Hepatocyte (in vitro differentiated cells): ENCODE data around the gene SEH1L. TPM values are rescaled to one million over a fixed set of nuclear protein-coding genes. Genes with fewer than 3 reads are reported as not detected.

Experiments used
- DNase-seq: peaks from one replicate; pipeline ENCODE4 v3.0.0-alpha.2; 2016; ENCODE audit warnings: low spot score
- H2AFZ ChIP-seq: fragments of 200-600 bp; sonication (generic); 2 replicates; pipeline ENCODE4 v1.6.0; 2016; ENCODE audit warnings: antibody characterized with exemption, mild to moderate bottlenecking
- H3K27ac ChIP-seq: fragments of 200-600 bp; sonication (generic); 2 replicates; pipeline ENCODE4 v1.5.1; 2016; ENCODE audit warnings: mild to moderate bottlenecking
- H3K27me3 ChIP-seq: fragments of 200-600 bp; sonication (generic); 2 replicates; pipeline ENCODE4 v1.6.1; 2016
- H3K36me3 ChIP-seq: fragments of 200-600 bp; sonication (generic); replicated peaks from 2 replicates; pipeline ENCODE4 v1.5.1; 2016; ENCODE audit warnings: low read depth; ENCODE audit not compliant: insufficient read depth
- H3K4me1 ChIP-seq: fragments of 200-600 bp; sonication (generic); 2 replicates; pipeline ENCODE4 v1.5.1; 2016; ENCODE audit warnings: mild to moderate bottlenecking, moderate library complexity; ENCODE audit not compliant: insufficient read depth
- H3K4me2 ChIP-seq: fragments of 200-600 bp; sonication (generic); 2 replicates; pipeline ENCODE4 v1.6.0; 2016
- H3K4me3 ChIP-seq: fragments of 200-600 bp; sonication (generic); 2 replicates; pipeline ENCODE4 v1.5.1; 2016; ENCODE audit warnings: mild to moderate bottlenecking
- H3K79me2 ChIP-seq: fragments of 200-600 bp; sonication (generic); 2 replicates; pipeline ENCODE4 v1.6.0; 2017; ENCODE audit warnings: mild to moderate bottlenecking
- H3K9me2 ChIP-seq: fragments of 200-600 bp; sonication (generic); replicated peaks from 2 replicates; pipeline ENCODE4 v1.6.0; 2017; ENCODE audit warnings: mild to moderate bottlenecking; ENCODE audit not compliant: insufficient read depth
- H3K9me3 ChIP-seq: fragments of 200-600 bp; sonication (generic); 2 replicates; pipeline ENCODE4 v1.5.1; 2016; ENCODE audit warnings: low read depth, mild to moderate bottlenecking
- H4K20me1 ChIP-seq: fragments of 200-600 bp; sonication (generic); 2 replicates; pipeline ENCODE4 v1.6.0; 2016; ENCODE audit warnings: mild to moderate bottlenecking; ENCODE audit not compliant: insufficient read depth, poor library complexity, severe bottlenecking
- CTCF ChIP-seq: fragments of 200-600 bp; sonication (generic); IDR thresholded peaks from 2 replicates; pipeline ENCODE4 v1.5.1; 2016; ENCODE audit warnings: antibody characterized with exemption, mild to moderate bottlenecking; ENCODE audit not compliant: poor library complexity
- EZH2 ChIP-seq: fragments of 200-600 bp; sonication (generic); IDR thresholded peaks from 2 replicates; pipeline ENCODE4 v1.6.1; 2016; ENCODE audit warnings: antibody characterized with exemption, mild to moderate bottlenecking, borderline replicate concordance
- EZH2phosphoT487 ChIP-seq: fragments of 200-600 bp; sonication (generic); IDR thresholded peaks from one replicate; pipeline ENCODE4 v1.6.1; 2018; ENCODE audit warnings: antibody characterized with exemption, mild to moderate bottlenecking, low read depth, moderate library complexity; ENCODE audit not compliant: unreplicated experiment, severe bottlenecking
- WGBS: methylation state at CpG from one replicate; pipeline ENCODE4 v1.1.6; 2016; ENCODE audit warnings: low lambda C conversion rate; ENCODE audit errors: missing lambda C conversion rate; 5-methylcytosine and 5-hydroxymethylcytosine counted together
- polyA plus RNA-seq: library from polyadenylated mRNA; unstranded; fragments of >200 nt; fragmentation: Nextera tagmentation; extraction: Ambion mirVana; gene quantifications from 2 replicates; pipeline ENCODE4 v1.2.1, GENCODE V29; 2016
- total RNA-seq: library from RNA; depleted of rRNA; stranded (reverse); fragments of >200 nt; gene quantifications from 2 replicates; pipeline ENCODE4 v1.2.3, GENCODE V29; 2014

Gene SEH1L
- total and polyA plus RNA-seq, 2 experiments from 2014 or later, result 24.0 to 25.8 TPM

GRCh38 chr18:13005289-13005688, 57.5 kb downstream of the SEH1L start:
- no peaks in the 10 kb centered on the region for H3K4me1 ChIP-seq
- no peaks in the 10 kb centered on the region for H3K27me3 ChIP-seq
- no peak overlapping the region for H3K4me3 ChIP-seq
- no peaks in the 10 kb centered on the region for H3K9me3 ChIP-seq
- H2AFZ ChIP-seq, result no peak overlapping the region
- no peaks in the 10 kb centered on the region for H3K36me3 ChIP-seq
- no peak for TF ChIP-seq CTCF
- no peak for TF ChIP-seq EZH2
- TF ChIP-seq EZH2phosphoT487, result no peak
- H3K9me2 ChIP-seq, result no peaks in the 10 kb centered on the region
- no peak overlapping the region for H3K4me2 ChIP-seq
- DNase-seq, result no peak
- no peaks in the 10 kb centered on the region for H4K20me1 ChIP-seq
- peaks cover 13% of the 10 kb centered on the region for H3K79me2 ChIP-seq
- H3K27ac ChIP-seq, result no peak overlapping the region
- WGBS, result 100% methylated on average over 1 of the region's 1 CpG

- Histone ChIP-seq H3K79me2 (peaks cover 12% of the 10 kb centered on the region), H3K27ac (no peak overlapping the region), H4K20me1 (no peaks in the 10 kb centered on the region), H3K4me3 (no peak overlapping the region), H3K9me2 (no peaks in the 10 kb centered on the region), H3K4me2 (no peak overlapping the region), H2AFZ (no peak overlapping the region), H3K36me3 (no peaks in the 10 kb centered on the region), H3K9me3 (no peaks in the 10 kb centered on the region), H3K27me3 (no peaks in the 10 kb centered on the region), H3K4me1 (no peaks in the 10 kb centered on the region)
- DNase-seq, result no peak
- TF ChIP-seq CTCF, result no peak
- TF ChIP-seq EZH2phosphoT487, result no peak
- TF ChIP-seq EZH2, result no peak
- WGBS, result 93% methylated on average over 12 of the region's 12 CpGs
These were observed 58.9 kb downstream of the SEH1L start for GRCh38 chr18:13006531-13007247.

GRCh38 chr18:13007248-13007560, 59.4 kb downstream of the SEH1L start:
- TF ChIP-seq EZH2phosphoT487, result no peak
- no peak for TF ChIP-seq CTCF
- no peak for TF ChIP-seq EZH2
- H2AFZ ChIP-seq, result no peak overlapping the region
- no peak overlapping the region for H3K27ac ChIP-seq
- no peaks in the 10 kb centered on the region for H3K9me2 ChIP-seq
- no peak overlapping the region for H3K4me3 ChIP-seq
- DNase-seq, result no peak
- H4K20me1 ChIP-seq, result no peaks in the 10 kb centered on the region
- H3K9me3 ChIP-seq, result no peaks in the 10 kb centered on the region
- H3K79me2 ChIP-seq, result peaks cover 10% of the 10 kb centered on the region
- H3K27me3 ChIP-seq, result no peaks in the 10 kb centered on the region
- no peaks in the 10 kb centered on the region for H3K4me1 ChIP-seq
- no peaks in the 10 kb centered on the region for H3K36me3 ChIP-seq
- whole genome bisulfite sequencing, result 82% methylated on average over 2 of the region's 2 CpGs
- H3K4me2 ChIP-seq, result no peak overlapping the region
